ENCODE measurements around the gene PARL. TPM values are rescaled to one million over a fixed set of nuclear protein-coding genes. Genes with fewer than 3 reads are reported as not detected.

Gene PARL
- total and polyA plus RNA-seq, 2 donors (not counting 3 experiments of a cell fraction or from before 2014, with no cell fraction given): 38.8 to 48.1 TPM

GRCh38 chr3:183880121-183880520, 4.6 kb downstream of the PARL start:
- no peaks in the 10 kb centered on the region for H3K9me1 ChIP-seq (replicated peaks; ENCODE audit: control insufficient read depth, extremely low read depth, insufficient read depth, low read length)
- DNase-seq (ENCODE audit: low read depth, low spot score) (no peak), FAIRE-seq (no peak)
- dilution Hi-C loops (cut with MboI; ENCODE audit: extremely low pct_ligation_motif_present, low sequenced_read_pairs) (no loop called here), intact Hi-C loops (cut with micrococcal nuclease) (loop anchor here (5.0 kb wide), 1 partner anchor 758 kb away; no protein-coding TSS in a partner anchor)
- BruUV-seq (replicated peaks): no TSS peak
- H3K27me3 ChIP-seq (ENCODE audit: control insufficient read depth in 2 of 2, insufficient read depth in 2 of 2, low read length in 2 of 2): no peaks in the 10 kb centered on the region
- no peak overlapping the region for H3K4me2 ChIP-seq (ENCODE audit: insufficient read depth, low read length)
- TF ChIP-seq CTCF (IDR thresholded peaks at IDR 0.05; ENCODE audit: extremely low read depth in 1 of 2, insufficient read depth in 1 of 2, low read depth in 1 of 2, low read length in 2 of 2) (no peak), MYC (IDR thresholded peaks at IDR 0.05; ENCODE audit: low read depth, low read length) (no peak), POLR2A (IDR thresholded peaks at IDR 0.05; ENCODE audit: low read depth, low read length) (no peak), FOS (IDR thresholded peaks at IDR 0.05; ENCODE audit: borderline replicate concordance, insufficient read depth, low read length) (no peak), EZH2 (IDR thresholded peaks at IDR 0.05; ENCODE audit: borderline replicate concordance, low read depth, low read length, severe bottlenecking) (no peak)
- H3K9me3 ChIP-seq (replicated peaks; ENCODE audit: control insufficient read depth, insufficient read depth, low read length): no peaks in the 10 kb centered on the region
- H3K9ac ChIP-seq (replicated peaks; ENCODE audit: extremely low read depth, insufficient read depth, low read length): no peak overlapping the region
- ChIA-PET POLR2A (no interaction called here), CTCF (no interaction called here)
- no peaks in the 10 kb centered on the region for H4K20me1 ChIP-seq (replicated peaks; ENCODE audit: control insufficient read depth, extremely low read depth, insufficient read depth, low read length)
- H3K4me1 ChIP-seq (ENCODE audit: control insufficient read depth, extremely low read depth, insufficient read depth, low read length): peaks cover 11% of the 10 kb centered on the region
- H3K27ac ChIP-seq (ENCODE audit: insufficient read depth, low read depth, low read length): no peak overlapping the region
- H3K79me2 ChIP-seq (ENCODE audit: control insufficient read depth, insufficient read depth, low read length): peaks cover 60% of the 10 kb centered on the region
- H3K4me3 ChIP-seq (replicated peaks in 1 of 3; ENCODE audit: insufficient read depth in 1 of 3, low read depth in 1 of 3, low read length in 3 of 3): no peak overlapping the region
- H3K36me3 ChIP-seq (ENCODE audit: control insufficient read depth in 2 of 2, extremely low read depth in 1 of 2, insufficient read depth in 2 of 2, low read length in 2 of 2): no peaks in the 10 kb centered on the region
- no peak overlapping the region for H2AFZ ChIP-seq (ENCODE audit: low read depth, low read length)

DNA sequence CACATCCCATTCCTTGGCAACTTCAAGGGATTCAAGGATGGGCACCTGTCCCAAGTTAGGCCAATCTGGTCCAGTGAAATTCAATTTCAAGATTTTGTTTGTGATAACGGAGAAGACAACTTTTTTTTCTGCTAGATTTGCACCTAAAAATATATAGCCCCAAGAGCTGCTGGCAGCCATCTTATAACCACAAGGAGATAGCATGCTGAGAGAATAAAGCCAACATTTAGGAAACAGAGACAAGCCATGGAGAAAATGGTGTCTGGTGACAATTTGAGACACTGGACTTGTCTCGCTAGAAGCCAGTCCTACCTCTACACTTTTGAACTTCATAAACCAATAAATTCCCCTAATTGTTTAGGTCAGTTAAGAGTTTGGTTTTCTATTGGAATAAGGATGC, 5.4 kb downstream of the PARL start:
- H3K36me3 ChIP-seq (ENCODE audit: control insufficient read depth in 2 of 2, extremely low read depth in 1 of 2, insufficient read depth in 2 of 2, low read length in 2 of 2): no peaks in the 10 kb centered on the region
- intact Hi-C loops (cut with micrococcal nuclease) (no loop called here), dilution Hi-C loops (cut with MboI; ENCODE audit: extremely low pct_ligation_motif_present, low sequenced_read_pairs) (no loop called here)
- no peak for FAIRE-seq
- no peaks in the 10 kb centered on the region for H4K20me1 ChIP-seq (replicated peaks; ENCODE audit: control insufficient read depth, extremely low read depth, insufficient read depth, low read length)
- no peak overlapping the region for H3K9ac ChIP-seq (replicated peaks; ENCODE audit: extremely low read depth, insufficient read depth, low read length)
- POLR2A ChIA-PET: interaction anchor here (0.6 kb wide), 1 partner anchor 171 kb away, joined by 3 read pairs; no protein-coding TSS in a partner anchor
- H3K27ac ChIP-seq (ENCODE audit: insufficient read depth, low read depth, low read length): no peak overlapping the region
- no peak overlapping the region for H2AFZ ChIP-seq (ENCODE audit: low read depth, low read length)
- H3K27me3 ChIP-seq (ENCODE audit: control insufficient read depth in 2 of 2, insufficient read depth in 2 of 2, low read length in 2 of 2): no peaks in the 10 kb centered on the region
- CTCF ChIA-PET: no interaction called here
- no peak overlapping the region for H3K4me2 ChIP-seq (ENCODE audit: insufficient read depth, low read length)
- H3K9me3 ChIP-seq (replicated peaks; ENCODE audit: control insufficient read depth, insufficient read depth, low read length): no peaks in the 10 kb centered on the region
- no peak for DNase-seq (ENCODE audit: low read depth, low spot score)
- no peak overlapping the region for H3K4me3 ChIP-seq (replicated peaks in 1 of 3; ENCODE audit: insufficient read depth in 1 of 3, low read depth in 1 of 3, low read length in 3 of 3)
- TF ChIP-seq POLR2AphosphoS5 (IDR thresholded peaks at IDR 0.05; ENCODE audit: insufficient read depth, low read depth, low read length) (no peak), GATA2 (IDR thresholded peaks at IDR 0.05; ENCODE audit: insufficient read depth, insufficient read length, low read depth, low read length) (no peak)
- H3K4me1 ChIP-seq (ENCODE audit: control insufficient read depth, extremely low read depth, insufficient read depth, low read length): peaks cover 11% of the 10 kb centered on the region
- no peaks in the 10 kb centered on the region for H3K9me1 ChIP-seq (replicated peaks; ENCODE audit: control insufficient read depth, extremely low read depth, insufficient read depth, low read length)
- BruUV-seq (replicated peaks): no TSS peak
- peaks cover 64% of the 10 kb centered on the region for H3K79me2 ChIP-seq (ENCODE audit: control insufficient read depth, insufficient read depth, low read length)

Data from endothelial cell of umbilical vein (primary cell).